ENCODE measurements around the gene CCDC190.

The CCDC190 gene

DNA sequence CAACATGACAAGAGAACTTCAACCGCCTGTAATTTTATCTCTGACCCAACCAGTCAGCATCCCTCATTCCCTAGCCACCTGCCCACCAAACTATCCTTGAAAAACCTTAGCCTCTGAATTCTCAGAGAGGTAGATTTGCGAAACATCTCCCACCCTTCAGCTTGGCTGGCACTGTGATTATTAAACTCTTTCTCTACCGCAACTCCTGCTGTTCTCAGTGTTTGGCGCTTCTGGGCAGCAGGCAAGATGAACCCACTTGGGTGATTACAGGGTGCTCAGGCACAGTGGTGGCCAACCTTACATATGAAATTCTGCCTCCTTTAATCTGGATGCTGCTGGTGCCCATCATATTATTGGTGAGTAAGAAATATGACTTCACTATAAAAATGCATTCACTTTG lies 22.1 kb downstream of the CCDC190 start:
- Histone ChIP-seq H3K14ac (ENCODE audit: low read length in 2 of 2) (no peak overlapping the region), H3K9ac (ENCODE audit: low read length) (no peak overlapping the region), H4K91ac (ENCODE audit: low read length) (no peak overlapping the region), H3K23ac (ENCODE audit: low read length in 2 of 2) (no peak overlapping the region), H3K36me3 (ENCODE audit: control insufficient read depth in 1 of 2, insufficient read depth in 2 of 2, low read depth in 1 of 2, low read length in 2 of 2) (no peaks in the 10 kb centered on the region), H3K4me1 (ENCODE audit: control insufficient read depth, insufficient read depth, low read depth, low read length) (peaks cover 2% of the 10 kb centered on the region), H3K4ac (ENCODE audit: low read depth in 1 of 2, low read length in 2 of 2) (no peak overlapping the region), H2AK5ac (ENCODE audit: low read length, severe bottlenecking) (no peak overlapping the region), H2BK5ac (ENCODE audit: low read depth, low read length, poor library complexity, severe bottlenecking) (no peak overlapping the region), H3K18ac (ENCODE audit: low read depth in 1 of 2, low read length in 2 of 2) (no peak overlapping the region), H3K4me2 (ENCODE audit: low read length, poor library complexity, severe bottlenecking) (no peak overlapping the region), H4K8ac (ENCODE audit: low read length) (no peak overlapping the region), H2BK120ac (ENCODE audit: low read depth, low read length) (no peak overlapping the region), H2BK12ac (ENCODE audit: low read length in 2 of 2) (no peak overlapping the region), H2AFZ (ENCODE audit: low read depth, low read length) (no peak overlapping the region), H3K9me3 (ENCODE audit: control insufficient read depth, low read length) (peaks cover 17% of the 10 kb centered on the region), H3K4me3 (ENCODE audit: insufficient read depth in 1 of 2, low read depth in 1 of 2, low read length in 2 of 2) (no peak overlapping the region), H2BK15ac (ENCODE audit: low read depth, poor library complexity, severe bottlenecking) (no peak overlapping the region), H3K27me3 (ENCODE audit: control insufficient read depth in 1 of 2, insufficient read depth in 1 of 2, low read length in 2 of 2) (no peaks in the 10 kb centered on the region), H3K79me1 (replicated peaks; ENCODE audit: low read length, poor library complexity, severe bottlenecking) (no peaks in the 10 kb centered on the region), H3K27ac (ENCODE audit: low read length, poor library complexity, severe bottlenecking) (no peak overlapping the region)
- 75% methylated on average over 4 of the region's 4 CpGs for WGBS
- DNase-seq, result no peak

DNA sequence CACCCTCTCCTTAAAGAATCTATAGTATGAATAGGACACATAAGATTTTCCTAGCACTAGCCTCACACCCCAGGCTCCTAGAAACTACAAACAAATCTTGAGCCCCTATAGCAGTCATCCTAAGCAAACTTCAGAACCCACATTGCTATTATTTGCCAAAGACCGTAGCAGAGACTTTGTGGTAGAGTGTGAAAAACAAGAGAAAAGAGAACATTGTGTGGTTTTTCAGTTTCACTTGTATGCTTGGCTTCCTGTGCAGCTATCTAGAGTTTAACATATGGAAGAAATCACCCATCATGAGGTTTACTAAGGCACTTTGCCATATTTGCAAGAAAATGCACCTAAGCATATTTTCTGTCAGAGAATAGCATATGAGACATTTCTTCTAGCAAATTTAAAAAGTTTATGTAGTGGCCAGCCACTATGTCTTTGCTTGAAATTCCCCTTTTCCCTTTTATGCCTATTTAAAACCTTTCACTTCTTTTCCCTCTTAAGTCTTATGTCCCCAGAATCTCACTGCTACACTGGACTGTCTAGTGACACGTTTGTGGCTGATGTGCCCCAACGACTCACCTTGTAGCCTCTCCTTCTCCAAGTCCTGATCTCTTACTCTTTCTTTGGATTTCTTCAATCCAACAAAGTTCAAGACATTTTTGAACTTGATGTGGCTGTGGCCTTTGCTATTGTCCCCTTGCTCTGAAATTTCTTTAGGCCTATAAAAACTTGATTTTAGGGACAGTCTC lies 25.6 kb downstream of the CCDC190 start:
- WGBS, result 80% methylated on average over 3 of the region's 3 CpGs

DNA sequence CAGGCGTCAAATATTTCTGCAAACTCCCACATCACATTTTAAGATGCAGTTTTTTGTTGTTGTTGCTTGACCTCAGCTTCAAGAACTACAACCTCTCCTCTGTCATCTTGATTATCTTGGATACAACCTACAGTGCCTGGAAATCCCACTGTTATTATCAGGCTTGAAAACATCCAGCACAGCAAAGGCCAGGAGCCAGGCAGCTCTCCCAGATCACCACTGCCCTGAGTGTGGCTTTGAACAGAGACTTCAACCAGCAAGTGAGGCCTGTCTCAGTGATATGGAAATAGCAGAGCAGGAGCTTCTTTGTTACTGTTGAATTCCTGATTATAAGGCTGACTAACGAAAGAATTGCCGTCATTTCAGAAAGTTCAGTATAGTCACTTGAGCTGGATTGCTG lies 28.5 kb downstream of the CCDC190 start:
- Histone ChIP-seq H3K27ac (ENCODE audit: low read length, poor library complexity, severe bottlenecking) (no peak overlapping the region), H2BK12ac (ENCODE audit: low read length in 2 of 2) (no peak overlapping the region), H3K4me2 (ENCODE audit: low read length, poor library complexity, severe bottlenecking) (no peak overlapping the region), H4K91ac (ENCODE audit: low read length) (no peak overlapping the region), H3K9me3 (ENCODE audit: control insufficient read depth, low read length) (no peaks in the 10 kb centered on the region), H3K18ac (ENCODE audit: low read depth in 1 of 2, low read length in 2 of 2) (no peak overlapping the region), H3K9ac (ENCODE audit: low read length) (no peak overlapping the region), H4K8ac (ENCODE audit: low read length) (no peak overlapping the region), H3K27me3 (ENCODE audit: control insufficient read depth in 1 of 2, insufficient read depth in 1 of 2, low read length in 2 of 2) (no peaks in the 10 kb centered on the region), H2BK5ac (ENCODE audit: low read depth, low read length, poor library complexity, severe bottlenecking) (no peak overlapping the region), H3K4me3 (ENCODE audit: insufficient read depth in 1 of 2, low read depth in 1 of 2, low read length in 2 of 2) (no peak overlapping the region), H3K79me1 (replicated peaks; ENCODE audit: low read length, poor library complexity, severe bottlenecking) (no peaks in the 10 kb centered on the region), H2BK120ac (ENCODE audit: low read depth, low read length) (no peak overlapping the region), H3K4me1 (ENCODE audit: control insufficient read depth, insufficient read depth, low read depth, low read length) (no peaks in the 10 kb centered on the region), H2AFZ (ENCODE audit: low read depth, low read length) (no peak overlapping the region), H3K23ac (ENCODE audit: low read length in 2 of 2) (no peak overlapping the region), H2AK5ac (ENCODE audit: low read length, severe bottlenecking) (no peak overlapping the region), H3K36me3 (ENCODE audit: control insufficient read depth in 1 of 2, insufficient read depth in 2 of 2, low read depth in 1 of 2, low read length in 2 of 2) (no peaks in the 10 kb centered on the region), H3K4ac (ENCODE audit: low read depth in 1 of 2, low read length in 2 of 2) (no peak overlapping the region), H2BK15ac (ENCODE audit: low read depth, poor library complexity, severe bottlenecking) (no peak overlapping the region), H3K14ac (ENCODE audit: low read length in 2 of 2) (no peak overlapping the region)
- DNase-seq, result no peak
- WGBS, result 96% methylated on average over 3 of the region's 3 CpGs

More for the DNA sequence above, 25.6 kb downstream of the CCDC190 start:
- H3K4me2 ChIP-seq (ENCODE audit: low read length, poor library complexity, severe bottlenecking), result no peak overlapping the region
- H2BK5ac ChIP-seq (ENCODE audit: low read depth, low read length, poor library complexity, severe bottlenecking), result no peak overlapping the region
- no peak overlapping the region for H3K18ac ChIP-seq (ENCODE audit: low read depth in 1 of 2, low read length in 2 of 2)
- no peak overlapping the region for H2BK15ac ChIP-seq (ENCODE audit: low read depth, poor library complexity, severe bottlenecking)
- no peak overlapping the region for H2AFZ ChIP-seq (ENCODE audit: low read depth, low read length)
- H3K36me3 ChIP-seq (ENCODE audit: control insufficient read depth in 1 of 2, insufficient read depth in 2 of 2, low read depth in 1 of 2, low read length in 2 of 2), result no peaks in the 10 kb centered on the region
- H4K8ac ChIP-seq (ENCODE audit: low read length), result no peak overlapping the region
- H2BK12ac ChIP-seq (ENCODE audit: low read length in 2 of 2), result no peak overlapping the region
- no peak overlapping the region for H3K14ac ChIP-seq (ENCODE audit: low read length in 2 of 2)
- H3K79me1 ChIP-seq (replicated peaks; ENCODE audit: low read length, poor library complexity, severe bottlenecking), result no peaks in the 10 kb centered on the region
- H3K9ac ChIP-seq (ENCODE audit: low read length), result no peak overlapping the region
- no peak overlapping the region for H3K23ac ChIP-seq (ENCODE audit: low read length in 2 of 2)
- H3K4me1 ChIP-seq (ENCODE audit: control insufficient read depth, insufficient read depth, low read depth, low read length), result no peaks in the 10 kb centered on the region
- no peak overlapping the region for H2AK5ac ChIP-seq (ENCODE audit: low read length, severe bottlenecking)
- no peak overlapping the region for H3K4ac ChIP-seq (ENCODE audit: low read depth in 1 of 2, low read length in 2 of 2)
- H3K4me3 ChIP-seq (ENCODE audit: insufficient read depth in 1 of 2, low read depth in 1 of 2, low read length in 2 of 2), result no peak overlapping the region
- H3K27ac ChIP-seq (ENCODE audit: low read length, poor library complexity, severe bottlenecking), result no peak overlapping the region
- H2BK120ac ChIP-seq (ENCODE audit: low read depth, low read length), result no peak overlapping the region
- no peak overlapping the region for H4K91ac ChIP-seq (ENCODE audit: low read length)
- H3K9me3 ChIP-seq (ENCODE audit: control insufficient read depth, low read length), result peaks cover 17% of the 10 kb centered on the region
- H3K27me3 ChIP-seq (ENCODE audit: control insufficient read depth in 1 of 2, insufficient read depth in 1 of 2, low read length in 2 of 2), result no peaks in the 10 kb centered on the region
- no peak for DNase-seq

DNA sequence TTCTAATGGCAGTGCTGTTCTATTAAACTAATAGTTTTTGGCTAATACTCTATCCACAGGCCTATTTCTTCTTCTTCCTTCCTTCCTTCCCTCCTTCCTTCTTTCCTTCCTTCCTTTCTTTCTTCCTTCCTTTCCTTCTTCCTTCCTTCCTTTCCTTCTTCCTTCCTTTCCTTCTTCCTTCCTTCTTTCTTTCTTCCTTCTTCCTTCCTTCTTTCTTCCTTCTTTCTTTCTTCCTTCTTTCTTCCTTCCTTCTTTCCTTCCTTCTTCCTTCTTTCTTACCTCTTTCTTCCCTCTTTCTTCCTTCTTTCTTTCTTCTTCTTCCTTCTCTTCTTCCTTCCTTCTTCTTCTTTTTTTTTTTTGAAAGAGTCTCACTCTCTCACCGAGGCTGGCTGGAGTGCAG lies 31.7 kb downstream of the CCDC190 start:
- H2BK12ac ChIP-seq (ENCODE audit: low read length in 2 of 2), result no peak overlapping the region
- no peak overlapping the region for H3K27ac ChIP-seq (ENCODE audit: low read length, poor library complexity, severe bottlenecking)
- no peaks in the 10 kb centered on the region for H3K27me3 ChIP-seq (ENCODE audit: control insufficient read depth in 1 of 2, insufficient read depth in 1 of 2, low read length in 2 of 2)
- H2AFZ ChIP-seq (ENCODE audit: low read depth, low read length), result no peak overlapping the region
- no peak overlapping the region for H3K4me3 ChIP-seq (ENCODE audit: insufficient read depth in 1 of 2, low read depth in 1 of 2, low read length in 2 of 2)
- H3K36me3 ChIP-seq (ENCODE audit: control insufficient read depth in 1 of 2, insufficient read depth in 2 of 2, low read depth in 1 of 2, low read length in 2 of 2), result no peaks in the 10 kb centered on the region
- H3K4me2 ChIP-seq (ENCODE audit: low read length, poor library complexity, severe bottlenecking), result no peak overlapping the region
- H2AK5ac ChIP-seq (ENCODE audit: low read length, severe bottlenecking), result no peak overlapping the region
- no peak overlapping the region for H4K91ac ChIP-seq (ENCODE audit: low read length)
- H3K79me1 ChIP-seq (replicated peaks; ENCODE audit: low read length, poor library complexity, severe bottlenecking), result no peaks in the 10 kb centered on the region
- DNase-seq, result no peak
- no peak overlapping the region for H2BK120ac ChIP-seq (ENCODE audit: low read depth, low read length)
- H3K4ac ChIP-seq (ENCODE audit: low read depth in 1 of 2, low read length in 2 of 2), result no peak overlapping the region
- no peaks in the 10 kb centered on the region for H3K4me1 ChIP-seq (ENCODE audit: control insufficient read depth, insufficient read depth, low read depth, low read length)
- H3K9ac ChIP-seq (ENCODE audit: low read length), result no peak overlapping the region
- 75% methylated on average over 1 of the region's 1 CpG for WGBS
- H3K14ac ChIP-seq (ENCODE audit: low read length in 2 of 2), result no peak overlapping the region
- H3K9me3 ChIP-seq (ENCODE audit: control insufficient read depth, low read length), result no peaks in the 10 kb centered on the region
- H3K18ac ChIP-seq (ENCODE audit: low read depth in 1 of 2, low read length in 2 of 2), result no peak overlapping the region
- no peak overlapping the region for H2BK15ac ChIP-seq (ENCODE audit: low read depth, poor library complexity, severe bottlenecking)
- no peak overlapping the region for H3K23ac ChIP-seq (ENCODE audit: low read length in 2 of 2)
- H2BK5ac ChIP-seq (ENCODE audit: low read depth, low read length, poor library complexity, severe bottlenecking), result no peak overlapping the region
- no peak overlapping the region for H4K8ac ChIP-seq (ENCODE audit: low read length)
